ENCODE measurements around the gene CSTB.

CSTB gene

DNA sequence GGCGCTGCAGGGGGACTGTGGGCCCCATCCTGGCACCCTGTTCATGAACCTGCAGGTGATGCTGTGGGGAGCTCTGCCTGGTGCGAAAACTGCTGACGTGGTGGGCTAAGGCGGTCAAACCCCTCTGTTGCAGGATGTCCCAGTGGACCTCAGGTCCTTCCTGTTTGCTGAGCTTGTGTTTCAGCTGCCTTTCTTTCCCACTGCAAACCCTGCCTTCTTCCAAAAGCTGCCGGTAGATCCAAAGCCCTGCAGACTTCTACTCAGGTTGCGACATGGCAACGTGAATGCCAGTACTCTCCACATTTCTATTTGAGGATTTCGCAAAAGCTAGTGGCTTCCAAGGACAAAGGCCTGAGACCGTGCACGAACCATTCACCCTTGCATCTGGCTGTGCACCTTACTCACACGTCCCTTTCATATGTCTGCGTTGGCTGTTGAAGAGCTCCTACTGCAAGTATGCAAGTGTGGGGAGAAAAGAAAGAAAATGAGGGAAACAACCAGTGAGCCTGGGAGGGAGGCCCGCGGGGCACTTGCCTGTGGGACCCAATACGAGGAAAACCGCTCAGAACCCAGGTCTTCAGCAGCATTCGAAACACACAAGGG lies 7.1 kb upstream of the CSTB start:
- H3K27me3 ChIP-seq (ENCODE audit: control insufficient read depth in 1 of 2, insufficient read depth in 2 of 2, low read length in 2 of 2) = no peaks in the 10 kb centered on the region
- no peaks in the 10 kb centered on the region for H3K4me1 ChIP-seq (ENCODE audit: insufficient read depth, low read length)
- H3K27ac ChIP-seq (ENCODE audit: low read depth, low read length) = no peak overlapping the region
- H3K36me3 ChIP-seq (ENCODE audit: insufficient read depth, low read length) = no peaks in the 10 kb centered on the region
- H3K4me3 ChIP-seq (ENCODE audit: low read depth in 1 of 2, low read length in 2 of 2) = no peak overlapping the region
- H3K9me3 ChIP-seq (ENCODE audit: low read length) = no peaks in the 10 kb centered on the region
- no peak overlapping the region for H3K9ac ChIP-seq (ENCODE audit: low read length)

DNA sequence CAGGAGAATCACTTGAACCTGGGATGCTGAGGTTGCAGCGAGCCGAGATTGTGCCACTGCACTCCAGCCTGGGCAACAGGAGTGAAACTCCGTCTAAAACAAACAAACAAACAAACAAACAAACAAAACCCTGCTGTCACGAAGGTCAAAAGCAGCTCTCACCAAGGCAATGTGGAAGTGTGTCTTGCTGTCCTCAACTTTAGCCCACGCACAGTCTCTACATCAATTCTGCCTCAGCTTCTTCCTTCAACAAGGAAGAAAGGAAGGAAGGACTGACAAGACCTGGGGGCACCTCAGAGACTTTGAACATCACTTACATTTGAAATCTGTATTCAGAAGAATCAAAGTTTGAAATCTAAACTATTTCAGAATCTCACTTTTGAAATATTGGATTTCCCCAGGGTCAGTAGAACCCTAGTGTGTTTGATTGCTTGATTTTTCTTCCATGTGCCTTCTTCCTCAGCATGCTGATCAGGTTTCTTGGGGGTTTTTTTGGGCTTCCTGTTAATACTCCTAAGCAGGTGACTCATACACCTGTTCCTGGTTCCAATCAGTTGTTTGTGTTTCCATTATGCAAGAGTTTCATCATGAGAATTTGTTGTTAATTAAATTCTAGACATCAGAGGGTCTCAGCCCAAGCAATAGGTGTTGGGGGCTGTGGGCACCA lies 6.5 kb upstream of the CSTB start:
- H3K36me3 ChIP-seq (ENCODE audit: insufficient read depth, low read length) = no peaks in the 10 kb centered on the region
- H3K27me3 ChIP-seq (ENCODE audit: control insufficient read depth in 1 of 2, insufficient read depth in 2 of 2, low read length in 2 of 2) = no peaks in the 10 kb centered on the region
- H3K27ac ChIP-seq (ENCODE audit: low read depth, low read length) = no peak overlapping the region
- H3K4me3 ChIP-seq (ENCODE audit: low read depth in 1 of 2, low read length in 2 of 2) = no peak overlapping the region
- H3K9ac ChIP-seq (ENCODE audit: low read length) = no peak overlapping the region
- H3K4me1 ChIP-seq (ENCODE audit: insufficient read depth, low read length) = no peaks in the 10 kb centered on the region
- H3K9me3 ChIP-seq (ENCODE audit: low read length) = no peaks in the 10 kb centered on the region

DNA sequence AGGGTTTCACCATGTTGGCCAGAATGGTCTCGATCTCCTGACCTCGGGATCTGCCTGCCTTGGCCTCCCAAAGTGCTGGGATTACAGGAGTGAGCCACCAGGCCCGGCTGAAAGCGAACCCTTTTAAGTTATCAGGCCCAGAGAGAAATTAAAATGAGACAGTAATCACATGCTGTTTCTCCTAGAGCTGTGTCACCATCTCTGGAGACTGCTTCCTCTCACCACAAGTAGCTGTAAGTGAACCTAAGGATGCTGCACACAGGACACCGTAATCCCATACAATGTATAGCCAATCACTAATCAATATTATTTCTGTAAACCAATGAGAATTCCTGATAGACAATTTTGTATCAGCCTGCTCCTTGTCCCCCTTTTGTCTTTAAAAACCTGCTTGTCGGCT lies 5.7 kb upstream of the CSTB start:
- no peaks in the 10 kb centered on the region for H3K4me1 ChIP-seq (ENCODE audit: insufficient read depth, low read length)
- no peaks in the 10 kb centered on the region for H3K9me3 ChIP-seq (ENCODE audit: low read length)
- H3K9ac ChIP-seq (ENCODE audit: low read length) = no peak overlapping the region
- no peak overlapping the region for H3K27ac ChIP-seq (ENCODE audit: low read depth, low read length)
- no peak overlapping the region for H3K4me3 ChIP-seq (ENCODE audit: low read depth in 1 of 2, low read length in 2 of 2)
- no peaks in the 10 kb centered on the region for H3K36me3 ChIP-seq (ENCODE audit: insufficient read depth, low read length)
- H3K27me3 ChIP-seq (ENCODE audit: control insufficient read depth in 1 of 2, insufficient read depth in 2 of 2, low read length in 2 of 2) = no peaks in the 10 kb centered on the region

DNA sequence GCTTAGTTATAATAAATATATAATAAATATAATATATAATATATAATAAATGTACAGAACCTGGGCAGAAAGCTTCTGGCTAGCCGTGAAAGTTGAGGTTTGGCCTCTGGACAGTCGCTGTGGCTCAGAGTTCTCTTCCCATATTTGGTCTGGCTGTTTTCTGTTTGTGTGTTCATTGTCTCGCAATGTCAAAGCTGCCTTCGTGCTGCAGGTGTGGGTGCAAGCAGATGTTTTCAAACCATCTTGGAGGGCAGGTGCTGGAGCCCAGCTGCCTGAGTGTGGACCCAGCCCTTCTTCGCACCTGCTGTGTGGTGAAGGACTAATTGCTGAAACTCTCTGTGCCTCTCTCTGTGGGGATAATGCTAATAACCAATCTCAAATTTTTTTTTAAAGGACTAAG lies 3.6 kb upstream of the CSTB start:
- Histone ChIP-seq H3K4me3 (ENCODE audit: low read depth in 1 of 2, low read length in 2 of 2) (no peak overlapping the region), H3K9ac (ENCODE audit: low read length) (no peak overlapping the region), H3K9me3 (ENCODE audit: low read length) (no peaks in the 10 kb centered on the region), H3K27me3 (ENCODE audit: control insufficient read depth in 1 of 2, insufficient read depth in 2 of 2, low read length in 2 of 2) (no peaks in the 10 kb centered on the region), H3K27ac (ENCODE audit: low read depth, low read length) (no peak overlapping the region), H3K36me3 (ENCODE audit: insufficient read depth, low read length) (no peaks in the 10 kb centered on the region), H3K4me1 (ENCODE audit: insufficient read depth, low read length) (peaks cover 8% of the 10 kb centered on the region)

DNA sequence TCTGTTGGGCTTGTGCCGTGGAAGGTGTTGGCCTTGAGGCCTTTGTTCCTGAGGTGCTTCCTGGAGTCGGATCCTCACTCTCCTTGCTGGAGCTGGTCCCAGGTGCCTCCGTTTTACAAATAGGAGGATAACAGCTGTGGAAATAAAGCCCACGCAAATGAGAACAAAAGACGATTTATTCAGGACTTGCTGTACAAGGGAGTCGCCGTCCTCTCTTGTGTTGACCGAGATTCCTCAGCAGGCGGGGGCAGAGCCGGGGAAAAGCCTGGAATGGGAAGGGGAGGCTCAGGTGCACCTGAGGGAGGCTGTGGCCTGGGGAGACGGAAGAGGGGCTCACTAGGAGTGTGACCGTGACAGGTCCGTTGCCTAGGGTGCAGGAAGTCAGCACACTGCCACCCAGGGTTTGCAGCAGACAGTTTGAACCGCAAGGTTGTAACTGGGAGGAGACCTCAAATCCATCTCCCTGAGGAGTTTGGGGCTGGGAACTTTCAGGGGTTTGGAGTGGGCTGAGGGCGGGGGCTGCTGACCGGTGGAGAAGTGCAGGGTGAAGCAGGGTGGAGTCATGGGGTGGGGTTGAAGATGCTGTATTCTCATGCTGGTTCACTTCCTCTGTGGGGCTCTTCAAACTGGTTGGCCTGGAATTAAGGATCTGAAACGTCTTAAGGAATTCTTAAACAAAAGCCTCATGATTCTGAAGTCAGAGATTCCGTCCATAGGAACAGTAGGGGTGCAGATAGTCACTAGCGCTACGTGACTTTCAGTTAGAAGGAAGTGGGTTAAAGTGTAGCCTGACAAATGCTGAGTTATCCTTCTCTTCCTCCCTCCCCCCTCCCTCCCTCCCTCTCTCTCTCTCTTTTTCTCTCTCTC lies 2.6 kb upstream of the CSTB start:
- Histone ChIP-seq H3K4me1 (ENCODE audit: insufficient read depth, low read length) (peaks cover 11% of the 10 kb centered on the region), H3K36me3 (ENCODE audit: insufficient read depth, low read length) (peaks cover 9% of the 10 kb centered on the region), H3K9me3 (ENCODE audit: low read length) (no peaks in the 10 kb centered on the region), H3K4me3 (ENCODE audit: low read depth in 1 of 2, low read length in 2 of 2) (no peak overlapping the region), H3K27ac (ENCODE audit: low read depth, low read length) (no peak overlapping the region), H3K9ac (ENCODE audit: low read length) (no peak overlapping the region), H3K27me3 (ENCODE audit: control insufficient read depth in 1 of 2, insufficient read depth in 2 of 2, low read length in 2 of 2) (no peaks in the 10 kb centered on the region)

DNA sequence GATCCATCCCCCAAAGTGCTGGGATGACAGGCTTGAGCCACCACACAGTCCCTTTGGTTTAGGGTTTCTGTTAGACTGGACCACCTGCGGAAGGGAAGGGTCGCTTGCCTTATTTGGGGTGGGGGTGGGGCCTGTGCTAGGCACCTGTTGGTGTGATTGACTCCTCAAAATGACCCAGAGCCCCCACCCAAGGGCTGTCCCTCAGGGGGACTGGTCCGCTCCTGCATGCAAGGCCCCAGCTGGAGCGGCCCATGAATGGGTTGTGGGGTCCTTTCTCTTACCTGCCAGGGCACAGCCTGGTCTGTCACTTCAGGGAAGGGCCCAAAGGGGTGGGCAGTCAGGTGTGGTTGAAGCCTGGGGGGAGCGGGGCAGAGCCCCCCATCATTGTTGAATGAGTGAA lies 1.8 kb upstream of the CSTB start:
- Histone ChIP-seq H3K27me3 (ENCODE audit: control insufficient read depth in 1 of 2, insufficient read depth in 2 of 2, low read length in 2 of 2) (no peaks in the 10 kb centered on the region), H3K9me3 (ENCODE audit: low read length) (no peaks in the 10 kb centered on the region), H3K27ac (ENCODE audit: low read depth, low read length) (no peak overlapping the region), H3K4me3 (ENCODE audit: low read depth in 1 of 2, low read length in 2 of 2) (no peak overlapping the region), H3K9ac (ENCODE audit: low read length) (no peak overlapping the region), H3K36me3 (ENCODE audit: insufficient read depth, low read length) (peaks cover 15% of the 10 kb centered on the region), H3K4me1 (ENCODE audit: insufficient read depth, low read length) (peaks cover 11% of the 10 kb centered on the region)

DNA sequence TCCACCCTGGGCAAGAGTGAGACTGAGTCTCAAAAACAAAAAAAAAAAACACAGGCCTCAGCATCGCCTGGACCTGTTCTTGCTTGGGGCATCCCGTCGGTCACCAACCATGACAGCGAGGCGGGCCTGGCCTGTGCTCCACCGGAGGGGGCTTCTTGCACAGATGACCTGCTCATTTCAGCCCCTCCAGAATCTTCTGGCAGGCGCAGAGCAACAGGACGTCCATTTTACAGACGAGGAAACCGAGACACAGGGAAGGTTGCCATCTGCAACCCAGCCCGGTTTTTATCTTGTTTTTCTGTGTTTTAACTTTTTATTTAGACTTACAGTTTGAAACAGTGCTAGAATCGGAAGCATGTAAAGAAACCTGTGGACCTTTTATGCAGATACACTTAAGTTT lies 918 bp downstream of the CSTB start:
- Histone ChIP-seq H3K36me3 (ENCODE audit: insufficient read depth, low read length) (peaks cover 15% of the 10 kb centered on the region), H3K27me3 (ENCODE audit: control insufficient read depth in 1 of 2, insufficient read depth in 2 of 2, low read length in 2 of 2) (no peaks in the 10 kb centered on the region), H3K27ac (ENCODE audit: low read depth, low read length) (no peak overlapping the region), H3K4me3 (ENCODE audit: low read depth in 1 of 2, low read length in 2 of 2) (peak overlapping the region; percentile 81 to 98), H3K9me3 (ENCODE audit: low read length) (no peaks in the 10 kb centered on the region), H3K4me1 (ENCODE audit: insufficient read depth, low read length) (peaks cover 11% of the 10 kb centered on the region), H3K9ac (ENCODE audit: low read length) (peak overlapping the region; percentile 46)

DNA sequence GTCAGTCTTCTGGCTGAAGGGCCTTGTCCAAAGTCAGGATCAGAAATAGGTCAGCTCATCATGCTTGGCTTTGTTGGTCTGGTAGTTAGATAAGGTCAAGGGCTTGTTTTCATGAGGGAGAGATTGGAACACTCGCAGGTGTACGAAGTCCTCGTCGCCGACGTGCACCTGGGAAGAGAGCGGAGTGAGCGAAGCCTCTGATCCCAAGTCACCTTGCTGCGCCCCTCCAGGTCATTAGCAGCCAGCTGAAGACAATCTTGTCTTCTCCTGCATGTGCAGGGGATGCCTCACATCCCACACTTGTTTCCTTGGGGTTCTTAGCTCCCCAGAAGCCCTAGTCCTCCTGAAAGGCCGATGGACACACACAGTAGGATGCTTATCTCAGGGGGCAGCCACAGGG lies 1.9 kb downstream of the CSTB start:
- Histone ChIP-seq H3K9ac (ENCODE audit: low read length) (no peak overlapping the region), H3K4me1 (ENCODE audit: insufficient read depth, low read length) (peaks cover 11% of the 10 kb centered on the region), H3K36me3 (ENCODE audit: insufficient read depth, low read length) (peaks cover 15% of the 10 kb centered on the region), H3K9me3 (ENCODE audit: low read length) (no peaks in the 10 kb centered on the region), H3K4me3 (ENCODE audit: low read depth in 1 of 2, low read length in 2 of 2) (peak overlapping the region in 1 of 2 donors; percentile 81), H3K27ac (ENCODE audit: low read depth, low read length) (no peak overlapping the region), H3K27me3 (ENCODE audit: control insufficient read depth in 1 of 2, insufficient read depth in 2 of 2, low read length in 2 of 2) (no peaks in the 10 kb centered on the region)

DNA sequence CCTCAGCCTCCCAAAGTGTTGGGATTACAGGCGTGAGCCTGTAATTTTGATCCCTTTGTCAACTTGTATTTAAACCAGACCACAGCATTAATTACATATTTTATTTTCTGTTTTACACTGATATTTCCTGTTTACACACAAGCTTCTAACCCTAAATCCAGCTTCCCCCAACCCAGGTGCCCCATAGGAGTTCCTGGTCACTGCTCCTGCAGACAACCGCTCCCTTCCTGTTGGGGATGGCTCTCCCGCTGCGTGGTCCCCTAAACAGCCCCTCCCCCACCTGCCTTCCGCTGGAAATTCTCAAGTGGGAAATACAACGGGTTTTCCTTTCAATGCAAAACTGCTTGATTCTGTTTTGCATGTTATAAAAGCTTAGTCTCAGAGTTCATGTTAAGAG lies 3.7 kb downstream of the CSTB start:
- H3K9me3 ChIP-seq (ENCODE audit: low read length) = no peaks in the 10 kb centered on the region
- H3K4me1 ChIP-seq (ENCODE audit: insufficient read depth, low read length) = peaks cover 11% of the 10 kb centered on the region
- H3K9ac ChIP-seq (ENCODE audit: low read length) = no peak overlapping the region
- H3K36me3 ChIP-seq (ENCODE audit: insufficient read depth, low read length) = peaks cover 15% of the 10 kb centered on the region
- no peak overlapping the region for H3K4me3 ChIP-seq (ENCODE audit: low read depth in 1 of 2, low read length in 2 of 2)
- H3K27me3 ChIP-seq (ENCODE audit: control insufficient read depth in 1 of 2, insufficient read depth in 2 of 2, low read length in 2 of 2) = no peaks in the 10 kb centered on the region
- no peak overlapping the region for H3K27ac ChIP-seq (ENCODE audit: low read depth, low read length)

DNA sequence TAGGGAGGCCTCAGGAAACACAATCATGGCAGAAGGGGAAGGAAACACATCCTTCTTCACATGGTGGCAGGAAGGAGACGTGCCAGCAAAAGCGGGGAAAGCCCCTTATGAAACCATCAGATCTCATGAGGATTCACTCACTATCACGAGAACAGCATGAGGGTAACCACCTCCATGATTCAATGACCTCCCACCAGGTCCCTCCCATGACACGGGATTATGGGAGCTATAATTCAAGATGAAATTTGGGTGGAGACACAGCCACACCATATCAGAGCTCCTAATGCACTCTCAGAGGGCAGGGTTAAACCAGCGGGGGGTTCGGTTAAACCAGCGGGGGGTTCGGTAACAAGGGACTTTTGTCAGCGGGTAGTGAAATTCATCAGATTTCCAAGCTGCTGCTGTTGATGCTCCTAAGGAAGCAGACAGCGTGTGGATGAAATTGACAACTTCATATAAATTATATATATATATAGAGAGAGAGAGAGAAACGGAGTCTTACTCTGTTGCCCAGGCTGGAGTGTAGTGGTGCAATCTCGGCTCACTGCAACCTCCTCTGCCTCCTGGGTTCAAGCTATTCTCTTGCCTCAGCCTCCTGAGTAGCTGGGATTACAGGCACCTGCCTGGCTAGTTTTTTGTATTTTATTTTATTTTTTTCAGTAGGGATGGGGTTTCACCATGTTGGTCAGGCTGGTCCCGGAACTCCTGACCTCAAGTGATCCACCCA lies 4.2 kb downstream of the CSTB start:
- no peak overlapping the region for H3K27ac ChIP-seq (ENCODE audit: low read depth, low read length)
- no peak overlapping the region for H3K9ac ChIP-seq (ENCODE audit: low read length)
- H3K4me1 ChIP-seq (ENCODE audit: insufficient read depth, low read length) = peaks cover 11% of the 10 kb centered on the region
- peaks cover 15% of the 10 kb centered on the region for H3K36me3 ChIP-seq (ENCODE audit: insufficient read depth, low read length)
- H3K9me3 ChIP-seq (ENCODE audit: low read length) = no peaks in the 10 kb centered on the region
- H3K27me3 ChIP-seq (ENCODE audit: control insufficient read depth in 1 of 2, insufficient read depth in 2 of 2, low read length in 2 of 2) = no peaks in the 10 kb centered on the region
- no peak overlapping the region for H3K4me3 ChIP-seq (ENCODE audit: low read depth in 1 of 2, low read length in 2 of 2)

DNA sequence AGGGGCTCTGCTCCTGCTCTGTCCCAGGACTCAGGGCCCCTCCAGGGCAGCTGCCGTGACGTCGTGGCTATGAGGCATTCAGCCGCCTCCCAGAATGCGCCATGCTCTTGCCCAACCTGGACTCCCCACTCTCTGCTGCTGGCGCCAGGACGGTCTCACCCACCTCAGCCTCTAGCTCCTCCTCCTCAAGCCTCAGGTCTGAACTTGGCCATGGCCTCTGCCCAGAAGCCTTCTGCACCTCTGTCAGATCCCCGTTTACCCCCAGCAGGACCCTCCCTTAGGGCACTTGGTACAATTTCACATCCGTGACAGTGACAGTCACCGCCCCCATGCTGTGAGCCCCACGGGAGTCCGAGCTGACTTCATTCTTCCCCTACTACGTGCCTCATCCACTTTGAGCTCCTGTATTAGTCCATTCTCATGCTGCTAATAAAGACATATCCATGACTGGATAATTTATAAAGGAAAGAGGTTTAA lies 4.9 kb downstream of the CSTB start:
- Histone ChIP-seq H3K4me3 (ENCODE audit: low read depth in 1 of 2, low read length in 2 of 2) (no peak overlapping the region), H3K27me3 (ENCODE audit: control insufficient read depth in 1 of 2, insufficient read depth in 2 of 2, low read length in 2 of 2) (no peaks in the 10 kb centered on the region), H3K9me3 (ENCODE audit: low read length) (no peaks in the 10 kb centered on the region), H3K27ac (ENCODE audit: low read depth, low read length) (no peak overlapping the region), H3K36me3 (ENCODE audit: insufficient read depth, low read length) (peaks cover 15% of the 10 kb centered on the region), H3K9ac (ENCODE audit: low read length) (no peak overlapping the region), H3K4me1 (ENCODE audit: insufficient read depth, low read length) (peaks cover 11% of the 10 kb centered on the region)
